ENCODE measurements around the gene MPPED1. TPM values are rescaled to one million over a fixed set of nuclear protein-coding genes. Genes with fewer than 3 reads are reported as not detected.

The MPPED1 gene
- total RNA-seq, 1 experiment from 2014 or later, result 0.28 TPM

DNA sequence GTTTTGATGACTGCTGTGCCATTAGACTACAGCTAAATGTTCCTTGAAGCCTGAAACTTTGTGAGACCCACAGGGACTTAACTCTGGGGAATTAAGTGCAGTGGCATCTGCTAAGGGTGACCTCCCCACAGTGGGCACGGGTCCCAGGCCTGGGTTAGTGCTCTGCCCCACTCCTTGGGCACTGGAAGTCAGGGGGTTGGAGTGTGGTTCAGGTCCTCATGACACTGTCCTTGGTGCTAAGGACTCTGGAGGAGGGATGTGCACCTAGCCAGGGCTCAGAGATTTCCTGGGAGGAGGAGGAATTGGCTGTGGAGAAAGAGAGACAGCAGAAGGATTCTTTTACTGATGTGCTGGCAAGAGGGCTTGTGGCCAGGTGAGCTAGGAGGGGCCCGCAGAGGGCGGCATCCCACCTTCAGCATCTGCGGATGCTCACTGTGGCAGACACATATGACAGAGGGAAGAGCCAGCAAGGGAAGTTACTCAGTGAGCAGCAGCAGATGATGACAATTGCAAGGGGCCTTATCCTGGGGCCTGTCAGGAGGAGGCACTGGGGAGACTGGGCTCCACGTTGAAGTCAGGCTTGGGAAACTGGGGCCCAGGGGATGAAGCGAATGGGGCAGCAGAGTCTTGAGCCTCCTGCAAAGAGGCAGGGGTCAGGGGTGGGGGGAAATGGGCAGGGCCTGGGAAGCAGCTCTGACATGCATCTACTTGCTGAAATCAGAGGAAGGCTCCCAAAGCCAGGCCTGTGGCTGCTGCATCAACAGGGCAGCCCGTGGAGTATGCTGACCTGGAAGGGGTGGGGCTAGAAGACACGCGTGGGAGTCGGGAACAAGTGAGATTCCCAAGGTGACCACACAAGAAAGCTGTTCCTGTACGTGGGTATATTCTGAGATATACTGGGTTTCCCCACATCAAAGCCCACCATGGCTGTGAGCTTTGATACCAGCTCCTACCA, 144.0 kb downstream of the MPPED1 start:
- no peak overlapping the region for H3K23ac ChIP-seq (ENCODE audit: insufficient read length, low read depth, low read length)
- peaks cover 25 to 32% of the 10 kb centered on the region in 2 experiments for H3K9me3 Mint-ChIP-seq
- H2BK12ac ChIP-seq (ENCODE audit: insufficient read length, low read depth, low read length), result no peak overlapping the region
- TF ChIP-seq, protein P1, sequence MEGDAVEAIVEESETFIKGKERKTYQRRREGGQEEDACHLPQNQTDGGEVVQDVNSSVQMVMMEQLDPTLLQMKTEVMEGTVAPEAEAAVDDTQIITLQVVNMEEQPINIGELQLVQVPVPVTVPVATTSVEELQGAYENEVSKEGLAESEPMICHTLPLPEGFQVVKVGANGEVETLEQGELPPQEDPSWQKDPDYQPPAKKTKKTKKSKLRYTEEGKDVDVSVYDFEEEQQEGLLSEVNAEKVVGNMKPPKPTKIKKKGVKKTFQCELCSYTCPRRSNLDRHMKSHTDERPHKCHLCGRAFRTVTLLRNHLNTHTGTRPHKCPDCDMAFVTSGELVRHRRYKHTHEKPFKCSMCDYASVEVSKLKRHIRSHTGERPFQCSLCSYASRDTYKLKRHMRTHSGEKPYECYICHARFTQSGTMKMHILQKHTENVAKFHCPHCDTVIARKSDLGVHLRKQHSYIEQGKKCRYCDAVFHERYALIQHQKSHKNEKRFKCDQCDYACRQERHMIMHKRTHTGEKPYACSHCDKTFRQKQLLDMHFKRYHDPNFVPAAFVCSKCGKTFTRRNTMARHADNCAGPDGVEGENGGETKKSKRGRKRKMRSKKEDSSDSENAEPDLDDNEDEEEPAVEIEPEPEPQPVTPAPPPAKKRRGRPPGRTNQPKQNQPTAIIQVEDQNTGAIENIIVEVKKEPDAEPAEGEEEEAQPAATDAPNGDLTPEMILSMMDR (conservative IDR thresholded peaks at IDR 0.05), result no peak
- H3K4me1 ChIP-seq (ENCODE audit: insufficient read depth, low read length), result no peaks in the 10 kb centered on the region
- no peak overlapping the region for H3K27ac ChIP-seq (ENCODE audit: insufficient read length, low read depth, low read length)
- H3K9ac ChIP-seq (ENCODE audit: extremely low read depth, insufficient read length, low read length), result no peak overlapping the region
- no peak overlapping the region for H4K5ac ChIP-seq (ENCODE audit: insufficient read length, low read depth, low read length)
- H3K56ac ChIP-seq (ENCODE audit: insufficient read length, low read depth, low read length), result no peak overlapping the region
- no peak overlapping the region for H4K8ac ChIP-seq (replicated peaks; ENCODE audit: insufficient read length, low read depth, low read length)
- H3K4me2 ChIP-seq (ENCODE audit: insufficient read depth, insufficient read length, low read length), result no peak overlapping the region
- H3K27me3 Mint-ChIP-seq (ENCODE audit: low read depth), result peaks cover 2% of the 10 kb centered on the region
- no peak overlapping the region for H2AFZ ChIP-seq (ENCODE audit: low read length)
- no peak overlapping the region for H4K91ac ChIP-seq (ENCODE audit: insufficient read length, low read depth, low read length)
- no peaks in the 10 kb centered on the region for H3K27me3 ChIP-seq (ENCODE audit: insufficient read depth, low read length)
- no peak overlapping the region for H3K14ac ChIP-seq (ENCODE audit: insufficient read depth, low read length)
- DNase-seq, result no peak
- no peaks in the 10 kb centered on the region for H3K79me2 ChIP-seq (ENCODE audit: insufficient read depth, low read length)
- H3K18ac ChIP-seq (ENCODE audit: insufficient read length, low read depth, low read length), result no peak overlapping the region
- H2BK20ac ChIP-seq (ENCODE audit: low read depth, low read length, poor library complexity, severe bottlenecking), result no peak overlapping the region
- no peak overlapping the region for H3T11ph ChIP-seq (ENCODE audit: low read length)
- no peak overlapping the region for H2BK5ac ChIP-seq (ENCODE audit: insufficient read length, low read length)
- no CpG with 5 or more reads among the region's 11 CpGs for WGBS (ENCODE audit: extremely low coverage, insufficient read length, low lambda C conversion rate)
- no peaks in the 10 kb centered on the region for H3K79me1 ChIP-seq (ENCODE audit: insufficient read depth, low read depth, low read length, poor library complexity, severe bottlenecking)
- no peaks in the 10 kb centered on the region for H4K20me1 ChIP-seq (ENCODE audit: control insufficient read depth, insufficient read depth, insufficient read length)
- no peak overlapping the region for H3K4me3 Mint-ChIP-seq
- H3K9me3 ChIP-seq (ENCODE audit: control insufficient read depth, low read depth, low read length), result peaks cover 6% of the 10 kb centered on the region
- H3K36me3 Mint-ChIP-seq (ENCODE audit: insufficient read depth in 1 of 3, low read depth in 3 of 3), result peaks cover 2 to 5% (median 4%) of the 10 kb centered on the region in 3 experiments; a peak in 5 of 7 replicates
- no peak overlapping the region for H3K4ac ChIP-seq (ENCODE audit: low read depth, low read length)
- H3K23me2 ChIP-seq (ENCODE audit: insufficient read length, low read depth, low read length, poor library complexity, severe bottlenecking), result no peaks in the 10 kb centered on the region
- H2BK120ac ChIP-seq (ENCODE audit: low read depth, low read length, poor library complexity, severe bottlenecking), result no peak overlapping the region
- H3K27ac Mint-ChIP-seq, result peak overlapping the region in 1 of 3 experiments; percentile 3; a peak in 2 of 7 replicates
- no peak overlapping the region for H2BK15ac ChIP-seq (ENCODE audit: low read depth, low read length)
- peaks cover under 1 to 2% of the 10 kb centered on the region in 2 experiments; a peak in 3 of 4 replicates for H3K4me1 Mint-ChIP-seq
- no peak overlapping the region for H2AK5ac ChIP-seq (ENCODE audit: insufficient read length, low read length)

Other genes with a start within 250 kb of the MPPED1 start
- 89.6 and 90.2 TPM in 2 replicates for gene TTLL12, start 224.9 kb upstream of the MPPED1 start, total RNA-seq (2021)
- gene SCUBE1, start 68.6 kb upstream of the MPPED1 start, total RNA-seq (2021), result 1.2 and 1.4 TPM in 2 replicates

All from H9 (cell line).